Erythroblast (primary cell): ENCODE data around the gene TNIK.

Source experiments
- GATA1 ChIP-seq: IDR thresholded peaks from 2 replicates; pipeline ENCODE4 v1.6.1; 2011; ENCODE audit warnings: low read depth, mild to moderate bottlenecking, control low read depth, low read length, moderate library complexity
- POLR2A ChIP-seq: IDR thresholded peaks from 2 replicates; pipeline ENCODE4 v1.6.1; 2011; ENCODE audit warnings: mild to moderate bottlenecking, low read length

GRCh38 chr3:171335559-171335958, 124.6 kb downstream of the TNIK start:
- TF ChIP-seq POLR2A (no peak), GATA1 (no peak)
